Measurements from ENCODE around the gene EIF5A2.

Gene EIF5A2

DNA sequence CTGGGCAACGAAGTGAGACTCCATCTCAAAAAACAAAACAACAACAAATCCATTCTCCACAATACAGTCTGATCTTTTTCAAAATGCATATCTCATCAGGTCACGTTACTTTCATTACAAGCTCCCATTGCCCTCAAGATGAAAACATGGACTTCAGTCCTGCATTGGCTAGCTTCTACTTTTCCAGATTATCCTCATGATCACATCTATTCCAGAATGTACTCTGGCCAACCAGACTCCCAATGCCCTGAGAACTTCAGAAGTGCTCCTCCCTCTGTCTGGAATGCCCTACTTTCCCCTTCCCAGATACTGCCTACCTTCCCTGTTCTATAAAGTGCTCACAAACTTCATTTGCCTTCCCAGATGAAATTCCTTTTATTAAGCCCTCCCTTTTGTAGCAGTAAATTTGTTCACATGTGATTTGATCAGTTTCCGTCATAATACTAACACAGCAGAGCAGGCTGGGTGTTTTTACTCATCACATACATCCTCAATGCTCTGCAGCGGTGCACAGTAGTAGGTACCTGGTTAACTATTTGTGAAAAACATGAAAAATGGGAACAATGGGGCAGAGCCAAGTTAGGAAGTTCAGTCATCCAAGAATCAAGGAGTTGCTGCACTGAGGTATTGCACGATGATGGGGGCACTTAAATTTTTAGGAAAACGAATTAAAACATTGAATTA lies 43.8 kb downstream of the EIF5A2 start:
- TF ChIP-seq, protein P1, sequence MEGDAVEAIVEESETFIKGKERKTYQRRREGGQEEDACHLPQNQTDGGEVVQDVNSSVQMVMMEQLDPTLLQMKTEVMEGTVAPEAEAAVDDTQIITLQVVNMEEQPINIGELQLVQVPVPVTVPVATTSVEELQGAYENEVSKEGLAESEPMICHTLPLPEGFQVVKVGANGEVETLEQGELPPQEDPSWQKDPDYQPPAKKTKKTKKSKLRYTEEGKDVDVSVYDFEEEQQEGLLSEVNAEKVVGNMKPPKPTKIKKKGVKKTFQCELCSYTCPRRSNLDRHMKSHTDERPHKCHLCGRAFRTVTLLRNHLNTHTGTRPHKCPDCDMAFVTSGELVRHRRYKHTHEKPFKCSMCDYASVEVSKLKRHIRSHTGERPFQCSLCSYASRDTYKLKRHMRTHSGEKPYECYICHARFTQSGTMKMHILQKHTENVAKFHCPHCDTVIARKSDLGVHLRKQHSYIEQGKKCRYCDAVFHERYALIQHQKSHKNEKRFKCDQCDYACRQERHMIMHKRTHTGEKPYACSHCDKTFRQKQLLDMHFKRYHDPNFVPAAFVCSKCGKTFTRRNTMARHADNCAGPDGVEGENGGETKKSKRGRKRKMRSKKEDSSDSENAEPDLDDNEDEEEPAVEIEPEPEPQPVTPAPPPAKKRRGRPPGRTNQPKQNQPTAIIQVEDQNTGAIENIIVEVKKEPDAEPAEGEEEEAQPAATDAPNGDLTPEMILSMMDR (IDR thresholded peaks at IDR 0.05; ENCODE audit: borderline replicate concordance, insufficient read depth, low read depth, low read length): no peak
- no peak overlapping the region for H3K4me3 ChIP-seq (ENCODE audit: low read depth, low read length)

DNA sequence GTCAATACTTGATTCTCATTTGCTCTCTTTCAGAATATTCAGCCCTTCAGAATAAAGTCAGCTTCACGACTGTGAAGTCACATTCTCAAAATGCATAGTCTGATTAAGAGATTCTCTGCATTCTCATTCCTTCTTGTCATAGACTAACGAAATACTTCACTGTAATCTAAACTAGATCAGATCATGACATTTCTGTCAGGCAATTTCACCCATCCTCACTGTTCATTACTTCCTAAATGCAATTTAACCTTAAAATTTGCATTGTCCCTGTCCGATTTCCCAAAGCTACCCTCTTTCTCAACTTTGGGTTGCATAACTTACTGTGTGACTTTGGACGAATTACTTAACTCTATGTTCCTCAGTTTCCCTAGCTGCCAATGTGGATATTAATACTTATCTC lies 44.6 kb downstream of the EIF5A2 start:
- H3K4me3 ChIP-seq (ENCODE audit: low read depth, low read length): no peak overlapping the region
- TF ChIP-seq, protein P1 (IDR thresholded peaks at IDR 0.05; ENCODE audit: borderline replicate concordance, insufficient read depth, low read depth, low read length): no peak

DNA sequence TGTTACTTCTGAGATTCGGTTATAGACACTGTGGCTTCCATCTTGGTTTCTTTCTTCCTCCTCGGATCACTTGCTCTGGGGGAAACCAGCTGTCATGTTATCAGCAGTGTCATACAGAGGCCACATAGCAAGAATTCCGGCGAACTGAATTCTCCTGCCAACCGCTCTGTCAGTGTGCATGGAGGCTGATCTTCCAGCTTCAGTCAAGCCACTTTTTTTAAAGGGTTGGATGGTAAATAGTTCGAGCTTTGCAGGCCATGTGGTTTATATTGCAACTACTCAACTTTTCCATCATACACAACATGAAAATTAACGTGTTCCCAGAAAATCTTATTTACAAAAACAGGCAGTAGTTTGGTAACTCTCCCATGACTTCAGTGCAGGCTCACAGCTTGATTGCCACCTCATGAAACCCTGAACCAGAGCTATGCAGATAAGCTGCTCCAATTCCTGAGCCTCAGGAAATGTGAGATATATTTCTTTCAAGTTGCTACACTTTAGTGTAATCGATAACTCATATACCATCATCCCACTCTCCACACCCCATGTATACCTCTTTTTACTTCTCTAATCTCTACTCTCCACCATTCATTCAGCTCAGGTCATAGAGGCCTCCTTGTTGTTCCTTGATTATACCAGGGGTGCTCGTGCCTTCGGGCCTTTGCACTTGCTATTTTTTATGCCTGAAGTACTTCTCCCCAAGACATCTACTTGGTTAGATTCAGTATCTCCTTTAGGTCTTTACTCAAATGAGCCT lies 45.6 kb downstream of the EIF5A2 start:
- H3K4me3 ChIP-seq (ENCODE audit: low read depth, low read length): no peak overlapping the region
- TF ChIP-seq, protein P1 (IDR thresholded peaks at IDR 0.05; ENCODE audit: borderline replicate concordance, insufficient read depth, low read depth, low read length): no peak

DNA sequence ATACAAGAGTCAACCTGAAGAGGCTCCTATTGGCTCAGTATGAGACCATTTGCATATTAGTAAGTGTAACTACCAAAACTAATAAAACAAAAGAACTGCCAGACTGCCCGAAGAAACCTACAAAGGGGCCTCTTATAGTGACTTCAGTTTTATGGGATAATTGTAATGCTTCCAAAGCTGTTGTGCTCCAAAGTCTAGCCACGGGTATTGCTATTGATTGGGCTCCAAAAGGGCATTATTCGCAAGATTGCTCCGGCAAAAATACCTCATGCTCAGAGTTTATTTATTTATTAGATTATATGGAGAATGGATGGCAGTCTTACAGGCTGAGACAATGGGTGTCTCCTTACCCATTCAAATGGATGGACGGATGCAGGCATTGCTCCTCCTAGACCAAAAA lies 49.8 kb downstream of the EIF5A2 start:
- H3K4me3 ChIP-seq (ENCODE audit: low read depth, low read length): no peak overlapping the region
- TF ChIP-seq, protein P1 (IDR thresholded peaks at IDR 0.05; ENCODE audit: borderline replicate concordance, insufficient read depth, low read depth, low read length): no peak

DNA sequence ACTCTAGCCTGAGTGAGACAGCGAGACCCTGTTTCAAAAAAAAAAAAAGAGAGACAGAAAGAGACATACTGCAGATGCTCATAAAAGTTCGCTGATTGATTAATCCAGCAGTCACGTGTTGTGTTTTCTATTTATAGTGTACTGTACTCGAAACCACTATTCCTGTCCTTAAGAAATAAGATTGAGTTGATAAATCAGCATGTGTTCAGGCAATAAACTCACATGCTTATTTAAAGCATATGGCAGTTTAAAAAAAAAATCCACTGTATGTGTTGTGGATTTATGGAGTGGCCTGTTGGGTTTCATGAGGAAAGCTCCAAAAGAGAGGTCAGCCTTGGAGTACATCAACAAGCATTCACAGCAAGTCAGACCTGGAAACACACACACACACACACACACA lies 56.1 kb downstream of the EIF5A2 start:
- TF ChIP-seq, protein P1 (IDR thresholded peaks at IDR 0.05; ENCODE audit: borderline replicate concordance, insufficient read depth, low read depth, low read length): no peak
- no peak overlapping the region for H3K4me3 ChIP-seq (ENCODE audit: low read depth, low read length)

DNA sequence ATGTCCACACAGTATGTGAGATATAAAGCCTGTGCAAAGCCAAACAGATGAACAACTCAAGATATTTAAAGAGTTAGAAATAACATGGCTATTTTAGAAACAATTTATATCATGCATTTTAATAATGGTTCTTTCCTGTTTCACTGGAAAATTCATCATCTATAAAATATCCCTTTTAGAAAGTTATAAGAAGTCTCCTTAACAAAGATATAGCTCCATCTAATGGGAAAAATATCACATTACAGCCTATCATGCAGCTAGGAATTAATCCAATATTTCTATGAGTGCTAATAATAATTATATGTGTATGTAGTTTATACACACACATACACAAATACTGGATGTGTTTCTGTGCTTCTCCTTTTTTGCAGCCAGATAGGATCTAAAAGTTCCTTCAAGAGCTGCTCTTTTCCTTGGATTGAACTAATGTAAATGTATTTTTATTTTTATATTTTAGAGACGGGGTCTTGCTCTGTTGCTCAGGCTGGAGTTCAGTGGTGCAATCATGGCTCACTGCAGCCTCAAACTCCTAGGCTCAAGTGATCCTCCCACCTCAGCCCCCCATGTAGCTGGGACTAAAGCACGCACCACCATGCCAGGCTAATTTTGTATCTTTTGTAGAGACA lies 60.0 kb downstream of the EIF5A2 start:
- TF ChIP-seq, protein P1 (IDR thresholded peaks at IDR 0.05; ENCODE audit: borderline replicate concordance, insufficient read depth, low read depth, low read length): no peak
- no peak overlapping the region for H3K4me3 ChIP-seq (ENCODE audit: low read depth, low read length)
